Activated naive CD4-positive, alpha-beta T cell treated with anti-CD3 and anti-CD28 coated beads for 36 hours (primary cell): ENCODE measurements around the gene BBX. TPM values are rescaled to one million over a fixed set of nuclear protein-coding genes. Genes with fewer than 3 reads are reported as not detected.
A peak's percentile ranks its signal among the peaks of the same experiment; 100 is the strongest.

Experiments
- CTCF ChIA-PET: fragments of 350-600 bp; sonication (Branson Sonifier 250); formaldehyde crosslinking; loops from one replicate; lab custom pipeline; 2021; ENCODE audit warnings: antibody characterized with exemption; lab: Charles Lee
- DNase-seq: peaks from one replicate; pipeline ENCODE4 v3.0.0-alpha.2; 2020
- H3K27ac Mint-ChIP-seq: one replicate; pipeline ENCODE4 v1.8.0; 2021; ENCODE audit warnings: mild to moderate bottlenecking, mixed read lengths
- H3K27me3 Mint-ChIP-seq: one replicate; pipeline ENCODE4 v1.8.0; 2021; ENCODE audit warnings: low read depth, mixed read lengths
- H3K36me3 Mint-ChIP-seq: one replicate; pipeline ENCODE4 v1.8.0; 2021; ENCODE audit warnings: low read depth, mixed read lengths
- H3K4me1 Mint-ChIP-seq: one replicate; pipeline ENCODE4 v1.8.0; 2021; ENCODE audit warnings: low read depth, mixed read lengths
- H3K4me3 Mint-ChIP-seq: one replicate; pipeline ENCODE4 v1.8.0; 2021; ENCODE audit warnings: mild to moderate bottlenecking, moderate library complexity, mixed read lengths
- H3K9me3 Mint-ChIP-seq: one replicate; pipeline ENCODE4 v1.8.0; 2021; ENCODE audit warnings: mixed read lengths
- intact Hi-C: fragments of 100-400 bp; cut with micrococcal nuclease; formaldehyde crosslinking; loops from one replicate; pipeline ENCODE4 v1.15.1; 2023
- total RNA-seq, 2 experiments: library from RNA; stranded (reverse); gene quantifications; one replicate each; pipeline ENCODE4 v1.2.3, GENCODE V29; 2021

Gene BBX
- total RNA-seq, 2 experiments from 2014 or later = 43.1 to 48.6 TPM

- no peak for DNase-seq
- peaks cover 38% of the 10 kb centered on the region for H3K4me1 Mint-ChIP-seq
- no peaks in the 10 kb centered on the region for H3K27me3 Mint-ChIP-seq
- no peaks in the 10 kb centered on the region for H3K9me3 Mint-ChIP-seq
- CTCF ChIA-PET = no interaction called here
- H3K36me3 Mint-ChIP-seq = peaks cover 3% of the 10 kb centered on the region
- no peak overlapping the region for H3K27ac Mint-ChIP-seq
- H3K4me3 Mint-ChIP-seq = no peak overlapping the region
- intact Hi-C loops = loop anchor here (1.0 kb wide), 1 partner anchor 9 kb away; no protein-coding TSS in a partner anchor
Observed at GRCh38 chr3:107634099-107634489, 111.3 kb downstream of the BBX start.

GRCh38 chr3:107637416-107638183, 114.8 kb downstream of the BBX start:
- no peaks in the 10 kb centered on the region for H3K27me3 Mint-ChIP-seq
- H3K9me3 Mint-ChIP-seq = no peaks in the 10 kb centered on the region
- peaks cover 25% of the 10 kb centered on the region for H3K4me1 Mint-ChIP-seq
- DNase-seq = no peak
- intact Hi-C loops = no loop called here
- no peak overlapping the region for H3K4me3 Mint-ChIP-seq
- CTCF ChIA-PET = no interaction called here
- peaks cover 3% of the 10 kb centered on the region for H3K36me3 Mint-ChIP-seq
- H3K27ac Mint-ChIP-seq = no peak overlapping the region

GRCh38 chr3:107641572-107642307, 119.0 kb downstream of the BBX start:
- CTCF ChIA-PET = interaction anchor here (0.6 to 2.0 kb wide), 3 partner anchors 9 to 31 kb away, joined by 4 to 6 read pairs (median 5); no protein-coding TSS in a partner anchor
- DNase-seq = no peak
- Mint-ChIP-seq H3K36me3 (peaks cover 4% of the 10 kb centered on the region), H3K27me3 (no peaks in the 10 kb centered on the region), H3K27ac (no peak overlapping the region), H3K9me3 (no peaks in the 10 kb centered on the region), H3K4me3 (no peak overlapping the region), H3K4me1 (peaks cover 32% of the 10 kb centered on the region)
- intact Hi-C loops = no loop called here

- Mint-ChIP-seq H3K27me3 (no peaks in the 10 kb centered on the region), H3K4me1 (peaks cover 35% of the 10 kb centered on the region), H3K36me3 (peaks cover 4% of the 10 kb centered on the region), H3K4me3 (no peak overlapping the region), H3K9me3 (no peaks in the 10 kb centered on the region), H3K27ac (no peak overlapping the region)
- peak; percentile 11 for DNase-seq
- intact Hi-C loops = loop anchor here (1.0 kb wide), 1 partner anchor 9 kb away; no protein-coding TSS in a partner anchor
- CTCF ChIA-PET = interaction anchor here (0.7 to 2.0 kb wide), 5 partner anchors 17 to 97 kb away, joined by 3 to 5 read pairs (median 3); no protein-coding TSS in a partner anchor
Observed at GRCh38 chr3:107643038-107643883, 120.5 kb downstream of the BBX start.

- CTCF ChIA-PET = no interaction called here
- Mint-ChIP-seq H3K27ac (no peak overlapping the region), H3K27me3 (no peaks in the 10 kb centered on the region), H3K4me3 (no peak overlapping the region), H3K9me3 (no peaks in the 10 kb centered on the region), H3K4me1 (peaks cover 42% of the 10 kb centered on the region), H3K36me3 (peaks cover 13% of the 10 kb centered on the region)
- DNase-seq = no peak
- intact Hi-C loops = no loop called here
Observed at GRCh38 chr3:107644631-107645030, 121.9 kb downstream of the BBX start.

- CTCF ChIA-PET = no interaction called here
- Mint-ChIP-seq H3K36me3 (peaks cover 14% of the 10 kb centered on the region), H3K4me3 (no peak overlapping the region), H3K27me3 (no peaks in the 10 kb centered on the region), H3K4me1 (peaks cover 32% of the 10 kb centered on the region), H3K27ac (no peak overlapping the region), H3K9me3 (no peaks in the 10 kb centered on the region)
- intact Hi-C loops = no loop called here
- no peak for DNase-seq
Observed at GRCh38 chr3:107650788-107651187, 128.0 kb downstream of the BBX start.

GRCh38 chr3:107651782-107652181, 129.0 kb downstream of the BBX start:
- Mint-ChIP-seq H3K27ac (no peak overlapping the region), H3K9me3 (no peaks in the 10 kb centered on the region), H3K4me3 (no peak overlapping the region), H3K27me3 (no peaks in the 10 kb centered on the region), H3K36me3 (peaks cover 13% of the 10 kb centered on the region), H3K4me1 (peaks cover 28% of the 10 kb centered on the region)
- CTCF ChIA-PET = no interaction called here
- no peak for DNase-seq
- intact Hi-C loops = no loop called here

- CTCF ChIA-PET = interaction anchor here (1.4 kb wide), 1 partner anchor 8 kb away, joined by 3 read pairs; no protein-coding TSS in a partner anchor
- intact Hi-C loops = no loop called here
- Mint-ChIP-seq H3K4me3 (no peak overlapping the region), H3K36me3 (peaks cover 5% of the 10 kb centered on the region), H3K4me1 (peaks cover 24% of the 10 kb centered on the region), H3K27ac (no peak overlapping the region), H3K9me3 (no peaks in the 10 kb centered on the region), H3K27me3 (no peaks in the 10 kb centered on the region)
- no peak for DNase-seq
Observed at GRCh38 chr3:107654218-107654617, 131.5 kb downstream of the BBX start.

- Mint-ChIP-seq H3K36me3 (no peaks in the 10 kb centered on the region), H3K27ac (no peak overlapping the region), H3K4me1 (peaks cover 20% of the 10 kb centered on the region), H3K4me3 (no peak overlapping the region), H3K9me3 (no peaks in the 10 kb centered on the region), H3K27me3 (no peaks in the 10 kb centered on the region)
- intact Hi-C loops = no loop called here
- CTCF ChIA-PET = interaction anchor here (0.6 to 1.1 kb wide), 4 partner anchors 12 to 386 kb away, joined by 3 to 5 read pairs (median 3); no protein-coding TSS in a partner anchor
- DNase-seq = no peak
Observed at GRCh38 chr3:107657971-107658370, 135.2 kb downstream of the BBX start.

- CTCF ChIA-PET = interaction anchor here (0.6 to 7.2 kb wide), 14 partner anchors 11 to 681 kb away, joined by 3 to 74 read pairs (median 4); no protein-coding TSS in a partner anchor
- Mint-ChIP-seq H3K27me3 (no peaks in the 10 kb centered on the region), H3K36me3 (no peaks in the 10 kb centered on the region), H3K9me3 (no peaks in the 10 kb centered on the region), H3K27ac (no peak overlapping the region), H3K4me1 (peaks cover 21% of the 10 kb centered on the region), H3K4me3 (no peak overlapping the region)
- intact Hi-C loops = loop anchor here (2.0 to 10.0 kb wide), 5 partner anchors 86 to 744 kb away; no protein-coding TSS in a partner anchor
- no peak for DNase-seq
Observed at GRCh38 chr3:107660306-107660976, 137.7 kb downstream of the BBX start.

- Mint-ChIP-seq H3K9me3 (no peaks in the 10 kb centered on the region), H3K36me3 (no peaks in the 10 kb centered on the region), H3K27me3 (no peaks in the 10 kb centered on the region), H3K4me3 (no peak overlapping the region), H3K27ac (no peak overlapping the region), H3K4me1 (peaks cover 23% of the 10 kb centered on the region)
- CTCF ChIA-PET = interaction anchor here (0.7 to 7.2 kb wide), 5 partner anchors 10 to 390 kb away, joined by 3 to 74 read pairs (median 9); no protein-coding TSS in a partner anchor
- no peak for DNase-seq
- intact Hi-C loops = loop anchor here (2.0 to 10.0 kb wide), 5 partner anchors 87 to 743 kb away; no protein-coding TSS in a partner anchor
Observed at GRCh38 chr3:107661447-107662123, 138.8 kb downstream of the BBX start.
